Psoas muscle (tissue), 8 donors: Measurements from ENCODE around the gene IL13. TPM values are rescaled to one million over a fixed set of nuclear protein-coding genes. Genes with fewer than 3 reads are reported as not detected.

Experiments
- ATAC-seq, 4 donors: fragments of 200-7000 bp; cut with Tn5 transposase; one replicate each; pipeline ENCODE4 v1.9.1; 2020; ENCODE audit warnings: moderate library complexity in 3 of 4, mild to moderate bottlenecking in 2 of 4
- DNase-seq, 2 donors: peaks; one replicate each; pipeline ENCODE4 v3.0.0-alpha.2; 2020
- H3K27ac ChIP-seq: fragments of 200-600 bp; one replicate; pipeline ENCODE4 v1.8.0; 2022
- H3K27me3 ChIP-seq, 3 donors: fragments of 200-600 bp in 1 of 3; one replicate each; pipeline versions ENCODE4 v1.6.1 to v1.8.0; 2013 to 2022; ENCODE audit warnings: low read length in 2 of 3, mild to moderate bottlenecking in 2 of 3, moderate library complexity in 1 of 3; ENCODE audit not compliant: insufficient read depth in 3 of 3
- H3K36me3 ChIP-seq, 2 donors: fragments of 200-600 bp in 1 of 2; one replicate each; pipeline versions ENCODE4 v1.6.1 to v1.8.0; 2013 to 2022; ENCODE audit warnings: low read depth in 1 of 2, mild to moderate bottlenecking in 1 of 2, moderate library complexity in 1 of 2; ENCODE audit not compliant: insufficient read depth in 1 of 2
- H3K4me1 ChIP-seq: fragments of 200-600 bp; one replicate; pipeline ENCODE4 v1.8.0; 2022
- H3K4me3 ChIP-seq: fragments of 200-600 bp; one replicate; pipeline ENCODE4 v1.8.0; 2022; ENCODE audit warnings: mild to moderate bottlenecking
- H3K9me3 ChIP-seq: fragments of 200-600 bp; one replicate; pipeline ENCODE4 v1.8.0; 2022
- WGBS, 3 donors: extraction: QIAGEN DNeasy Blood & Tissue Kit; methylation state at CpG; one replicate each; pipeline versions ENCODE4 v1.1.6 to v1.1.7; 2013; 5-methylcytosine and 5-hydroxymethylcytosine counted together
- intact Hi-C, 2 donors: fragments of 100-400 bp; cut with DNase I; formaldehyde crosslinking; loops; one replicate each; pipeline versions ENCODE4 v1.11.0 to v1.14.2; 2022
- polyA plus RNA-seq, 3 donors: library from polyadenylated mRNA; stranded (reverse); fragments of 200-250 nt; gene quantifications; one replicate each; pipeline ENCODE4 v1.2.3, GENCODE V29; 2013
- total RNA-seq, 4 donors: library from RNA; stranded (reverse); fragmentation: NEBNext Ultra II Directional in 2 of 4; extraction: Animal tissue kit (Norgen Biotek cat#: 25700) in 2 of 4; gene quantifications; one replicate each; pipeline versions ENCODE4 v1.2.1 to v1.2.4, GENCODE V29; 2021 to 2023
- TF ChIP-seq, protein P1 (sequence below): fragments of 200-600 bp; IDR thresholded peaks from one replicate; pipeline ENCODE4 v1.8.0; 2022; ENCODE audit warnings: antibody characterized with exemption
- donor health status: healthy with polysubstance abuse.
- donor health status: DM: no; HTN: no; CAD: no; lungs with moderate emphysema.
- donor health status: Bipolar disorder and iron deficiency.
- donor health status: healthy.
- donor health status: DM: yes; HTN: yes; CAD: no.
- donor health status: DM: no; HTN: no; CAD: no.
- donor health status: DM: no; HTN: no; CAD: no.
- donor health status: DM: yes; HTN: yes; CAD: no.

The IL13 gene
- total and polyA plus RNA-seq, 7 donors = not detected

DNA sequence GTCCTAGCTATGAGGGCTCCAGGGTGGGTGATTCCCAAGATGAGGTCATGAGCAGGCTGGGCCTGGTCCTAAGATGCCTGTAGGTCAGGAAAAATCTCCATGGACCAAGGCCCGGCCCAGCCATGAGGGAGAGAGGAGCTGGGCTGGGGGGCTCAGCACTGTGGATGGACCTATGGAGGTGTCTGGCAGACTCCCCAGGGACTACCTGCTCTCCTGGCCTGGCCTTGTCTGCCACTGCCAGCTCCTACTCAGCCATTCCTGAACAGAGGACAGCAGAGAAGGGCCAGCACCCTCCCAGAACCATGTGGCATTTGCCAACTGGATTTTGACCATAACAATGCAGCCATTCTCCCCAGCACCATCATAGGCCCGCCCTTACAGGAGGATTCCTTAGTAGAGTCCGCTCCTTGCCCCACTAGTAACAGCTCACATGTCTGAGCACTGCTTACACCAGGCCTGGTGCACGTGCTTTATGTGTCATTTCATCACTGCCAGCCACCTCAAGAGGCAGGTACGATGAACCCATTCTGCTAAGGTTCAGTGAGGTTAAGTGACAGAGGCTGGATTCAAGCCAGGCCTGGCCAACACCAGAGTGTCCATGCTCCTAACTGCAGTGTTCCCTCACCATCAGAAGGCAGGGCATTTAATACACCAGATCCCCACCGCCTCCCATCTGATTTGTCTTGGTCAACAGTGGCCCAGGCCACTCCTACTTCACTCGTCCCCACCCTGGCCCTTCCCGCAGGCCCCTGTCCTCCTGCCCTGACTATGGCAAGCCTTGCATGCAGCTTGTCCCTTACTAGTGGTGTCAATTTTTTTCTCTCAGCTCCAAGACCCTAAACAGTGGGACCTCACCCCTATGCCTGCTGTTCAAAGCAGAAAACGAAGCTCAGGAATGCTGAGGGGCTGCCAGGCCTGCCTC is 669 bp downstream of the IL13 start:
- intact Hi-C loops = loop anchor here in 1 of 2 donors (5.0 kb wide), 1 partner anchor 164 kb away; no protein-coding TSS in a partner anchor
- Histone ChIP-seq H3K4me1 (peaks cover 4% of the 10 kb centered on the region), H3K36me3 (no peaks in the 10 kb centered on the region), H3K4me3 (no peak overlapping the region), H3K9me3 (no peaks in the 10 kb centered on the region), H3K27me3 (peaks cover 0 to 43% (median 9%) of the 10 kb centered on the region in 3 donors), H3K27ac (no peak overlapping the region)
- TF ChIP-seq, protein P1, sequence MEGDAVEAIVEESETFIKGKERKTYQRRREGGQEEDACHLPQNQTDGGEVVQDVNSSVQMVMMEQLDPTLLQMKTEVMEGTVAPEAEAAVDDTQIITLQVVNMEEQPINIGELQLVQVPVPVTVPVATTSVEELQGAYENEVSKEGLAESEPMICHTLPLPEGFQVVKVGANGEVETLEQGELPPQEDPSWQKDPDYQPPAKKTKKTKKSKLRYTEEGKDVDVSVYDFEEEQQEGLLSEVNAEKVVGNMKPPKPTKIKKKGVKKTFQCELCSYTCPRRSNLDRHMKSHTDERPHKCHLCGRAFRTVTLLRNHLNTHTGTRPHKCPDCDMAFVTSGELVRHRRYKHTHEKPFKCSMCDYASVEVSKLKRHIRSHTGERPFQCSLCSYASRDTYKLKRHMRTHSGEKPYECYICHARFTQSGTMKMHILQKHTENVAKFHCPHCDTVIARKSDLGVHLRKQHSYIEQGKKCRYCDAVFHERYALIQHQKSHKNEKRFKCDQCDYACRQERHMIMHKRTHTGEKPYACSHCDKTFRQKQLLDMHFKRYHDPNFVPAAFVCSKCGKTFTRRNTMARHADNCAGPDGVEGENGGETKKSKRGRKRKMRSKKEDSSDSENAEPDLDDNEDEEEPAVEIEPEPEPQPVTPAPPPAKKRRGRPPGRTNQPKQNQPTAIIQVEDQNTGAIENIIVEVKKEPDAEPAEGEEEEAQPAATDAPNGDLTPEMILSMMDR = no peak
- ATAC-seq (no peak), DNase-seq (no peak)
- WGBS, 3 donors = 90 to 92% (median 90%) methylated on average over 9 of the region's 9 CpGs

DNA sequence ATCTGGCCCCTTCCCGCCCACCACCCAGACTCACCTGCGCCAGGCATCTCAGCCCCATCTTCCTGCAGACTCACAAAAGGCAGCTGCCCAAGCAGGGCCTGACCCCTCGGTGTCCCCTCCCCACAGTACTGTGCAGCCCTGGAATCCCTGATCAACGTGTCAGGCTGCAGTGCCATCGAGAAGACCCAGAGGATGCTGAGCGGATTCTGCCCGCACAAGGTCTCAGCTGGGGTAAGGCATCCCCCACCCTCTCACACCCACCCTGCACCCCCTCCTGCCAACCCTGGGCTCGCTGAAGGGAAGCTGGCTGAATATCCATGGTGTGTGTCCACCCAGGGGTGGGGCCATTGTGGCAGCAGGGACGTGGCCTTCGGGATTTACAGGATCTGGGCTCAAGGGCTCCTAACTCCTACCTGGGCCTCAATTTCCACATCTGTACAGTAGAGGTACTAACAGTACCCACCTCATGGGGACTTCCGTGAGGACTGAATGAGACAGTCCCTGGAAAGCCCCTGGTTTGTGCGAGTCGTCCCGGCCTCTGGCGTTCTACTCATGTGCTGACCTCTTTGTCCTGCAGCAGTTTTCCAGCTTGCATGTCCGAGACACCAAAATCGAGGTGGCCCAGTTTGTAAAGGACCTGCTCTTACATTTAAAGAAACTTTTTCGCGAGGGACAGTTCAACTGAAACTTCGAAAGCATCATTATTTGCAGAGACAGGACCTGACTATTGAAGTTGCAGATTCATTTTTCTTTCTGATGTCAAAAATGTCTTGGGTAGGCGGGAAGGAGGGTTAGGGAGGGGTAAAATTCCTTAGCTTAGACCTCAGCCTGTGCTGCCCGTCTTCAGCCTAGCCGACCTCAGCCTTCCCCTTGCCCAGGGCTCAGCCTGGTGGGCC is 1.9 kb downstream of the IL13 start:
- H3K36me3 ChIP-seq = no peaks in the 10 kb centered on the region
- no peak overlapping the region for H3K27ac ChIP-seq
- WGBS, 3 donors = 92 to 95% (median 92%) methylated on average over 23 of the region's 23 CpGs
- H3K4me3 ChIP-seq = no peak overlapping the region
- ATAC-seq = no peak
- no peaks in the 10 kb centered on the region for H3K9me3 ChIP-seq
- H3K27me3 ChIP-seq = peaks cover 0 to 31% (median 9%) of the 10 kb centered on the region in 3 donors
- TF ChIP-seq, protein P1 = no peak
- no peak for DNase-seq
- peaks cover 4% of the 10 kb centered on the region for H3K4me1 ChIP-seq
- intact Hi-C loops = loop anchor here in 1 of 2 donors (5.0 kb wide), 1 partner anchor 162 kb away; no protein-coding TSS in a partner anchor

DNA sequence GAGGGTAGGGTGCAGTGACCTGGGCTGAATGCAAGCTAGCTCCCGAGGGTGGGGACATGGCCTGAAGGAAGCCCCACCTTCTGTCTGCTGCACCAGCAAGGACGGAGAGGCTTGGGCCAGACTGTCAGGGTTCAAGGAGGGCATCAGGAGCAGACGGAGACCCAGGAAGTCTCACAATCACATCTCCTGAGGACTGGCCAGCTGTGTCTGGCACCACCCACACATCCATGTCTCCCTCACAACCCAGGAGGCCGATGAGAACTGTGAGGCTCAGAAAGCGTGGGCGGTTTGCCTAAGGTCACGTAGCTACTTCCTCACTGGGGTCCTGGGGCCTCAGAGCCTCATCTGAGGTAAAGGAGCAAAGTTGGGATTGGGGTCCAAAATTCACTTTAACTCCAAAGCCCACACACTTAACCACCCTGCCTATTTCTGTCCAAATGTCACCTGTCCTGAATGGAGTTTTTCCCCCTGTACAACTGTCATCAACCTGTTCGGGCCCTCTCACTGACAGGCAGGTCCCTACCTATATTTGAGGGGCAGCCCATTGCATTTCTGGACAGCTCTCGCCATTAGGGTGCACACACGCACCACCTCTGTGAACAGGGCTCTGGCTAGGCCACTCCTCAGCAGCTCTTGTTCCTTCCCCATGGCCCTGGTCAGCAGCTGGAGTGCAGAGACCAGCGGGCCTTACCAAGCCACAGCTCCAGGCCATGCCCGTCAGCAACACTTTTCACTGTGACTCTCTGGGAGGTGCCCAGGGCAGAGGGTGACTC is 3.4 kb downstream of the IL13 start:
- 82 to 87% (median 84%) methylated on average over 12 of the region's 12 CpGs for WGBS, 3 donors
- ATAC-seq (no peak), DNase-seq (no peak)
- Histone ChIP-seq H3K27ac (no peak overlapping the region), H3K9me3 (no peaks in the 10 kb centered on the region), H3K36me3 (no peaks in the 10 kb centered on the region), H3K4me1 (peaks cover 2% of the 10 kb centered on the region), H3K27me3 (peaks cover 0 to 16% (median 4%) of the 10 kb centered on the region in 3 donors), H3K4me3 (no peak overlapping the region)
- intact Hi-C loops = no loop called here
- TF ChIP-seq, protein P1 = no peak

DNA sequence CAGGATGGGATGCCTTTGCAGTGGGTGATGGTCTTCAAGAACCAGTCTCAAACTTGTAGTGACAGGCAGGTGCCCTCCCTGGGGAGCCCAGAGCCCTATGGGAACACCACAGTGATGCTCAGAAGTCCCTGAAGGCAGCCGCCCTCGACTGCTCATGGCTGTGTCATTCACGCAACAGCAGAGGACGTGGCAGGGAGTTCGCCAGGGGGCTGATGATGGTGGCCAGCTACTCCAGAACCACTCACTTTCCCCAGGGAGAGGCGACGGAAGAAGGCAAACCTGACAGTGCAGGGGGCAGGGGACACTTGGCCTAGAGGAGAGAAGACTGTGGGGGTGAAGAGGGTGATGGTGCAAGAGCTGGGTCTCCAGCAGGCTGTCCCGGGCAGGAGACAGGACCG is 4.0 kb downstream of the IL13 start:
- 89 to 93% (median 92%) methylated on average over 9 of the region's 9 CpGs for WGBS, 3 donors
- DNase-seq (no peak), ATAC-seq (no peak)
- peaks cover 0 to 13% (median 0%) of the 10 kb centered on the region in 3 donors for H3K27me3 ChIP-seq
- no peaks in the 10 kb centered on the region for H3K9me3 ChIP-seq
- H3K27ac ChIP-seq = no peak overlapping the region
- no peaks in the 10 kb centered on the region for H3K4me1 ChIP-seq
- H3K36me3 ChIP-seq = no peaks in the 10 kb centered on the region
- TF ChIP-seq, protein P1 = no peak
- no peak overlapping the region for H3K4me3 ChIP-seq
- intact Hi-C loops = no loop called here
